ENCODE measurements around the gene KCNB1. TPM values are rescaled to one million over a fixed set of nuclear protein-coding genes. Genes with fewer than 3 reads are reported as not detected.
A peak's percentile ranks its signal among the peaks of the same experiment; 100 is the strongest.

KCNB1 gene
- total RNA-seq, 1 experiment from 2014 or later = 0.68 TPM

GRCh38 chr20:49349694-49350252 is 132.7 kb downstream of the KCNB1 start:
- no peaks in the 10 kb centered on the region for H3K4me1 ChIP-seq (ENCODE audit: insufficient read depth, low read length)
- no peaks in the 10 kb centered on the region for H4K20me1 ChIP-seq (ENCODE audit: control insufficient read depth, insufficient read depth, insufficient read length)
- no peak for DNase-seq
- H2AFZ ChIP-seq (ENCODE audit: low read length) = no peak overlapping the region
- no peak overlapping the region for H2BK5ac ChIP-seq (ENCODE audit: insufficient read length, low read length)
- no peak overlapping the region for H3K4me2 ChIP-seq (ENCODE audit: insufficient read depth, insufficient read length, low read length)
- H3K23me2 ChIP-seq (ENCODE audit: insufficient read length, low read depth, low read length, poor library complexity, severe bottlenecking) = no peaks in the 10 kb centered on the region
- H2BK12ac ChIP-seq (ENCODE audit: insufficient read length, low read depth, low read length) = peak overlapping the region; percentile 27
- no peak overlapping the region for H2BK120ac ChIP-seq (ENCODE audit: low read depth, low read length, poor library complexity, severe bottlenecking)
- no peak overlapping the region for H2AK5ac ChIP-seq (ENCODE audit: insufficient read length, low read length)
- no peak overlapping the region for H3K23ac ChIP-seq (ENCODE audit: insufficient read length, low read depth, low read length)
- H3K36me3 Mint-ChIP-seq (ENCODE audit: insufficient read depth in 1 of 3, low read depth in 3 of 3) = no peaks in the 10 kb centered on the region
- no peak overlapping the region for H2BK20ac ChIP-seq (ENCODE audit: low read depth, low read length, poor library complexity, severe bottlenecking)
- no peak overlapping the region for H3K9ac ChIP-seq (ENCODE audit: extremely low read depth, insufficient read length, low read length)
- no peak overlapping the region for H3K4ac ChIP-seq (ENCODE audit: low read depth, low read length)
- no peaks in the 10 kb centered on the region for H3K79me1 ChIP-seq (ENCODE audit: insufficient read depth, low read depth, low read length, poor library complexity, severe bottlenecking)
- no peak overlapping the region for H4K5ac ChIP-seq (ENCODE audit: insufficient read length, low read depth, low read length)
- no peak overlapping the region for H3K27ac ChIP-seq (ENCODE audit: insufficient read length, low read depth, low read length)
- no peak overlapping the region for H4K8ac ChIP-seq (replicated peaks; ENCODE audit: insufficient read length, low read depth, low read length)
- no peaks in the 10 kb centered on the region; the same call in 1 of the 2 replicates for H3K27me3 Mint-ChIP-seq (ENCODE audit: low read depth)
- no peak overlapping the region for H2BK15ac ChIP-seq (ENCODE audit: low read depth, low read length)
- H3K27ac Mint-ChIP-seq = no peak overlapping the region
- no peak overlapping the region for H3K18ac ChIP-seq (ENCODE audit: insufficient read length, low read depth, low read length)
- no peak overlapping the region for H3K56ac ChIP-seq (ENCODE audit: insufficient read length, low read depth, low read length)
- H3T11ph ChIP-seq (ENCODE audit: low read length) = no peak overlapping the region
- H3K27me3 ChIP-seq (ENCODE audit: insufficient read depth, low read length) = no peaks in the 10 kb centered on the region
- no peak overlapping the region for H4K91ac ChIP-seq (ENCODE audit: insufficient read length, low read depth, low read length)
- H3K14ac ChIP-seq (ENCODE audit: insufficient read depth, low read length) = no peak overlapping the region
- H3K9me3 Mint-ChIP-seq = no peaks in the 10 kb centered on the region
- TF ChIP-seq CTCF (conservative IDR thresholded peaks at IDR 0.05) = no peak
- WGBS (ENCODE audit: extremely low coverage, insufficient read length, low lambda C conversion rate) = no CpG with 5 or more reads among the region's 3 CpGs
- H3K9me3 ChIP-seq (ENCODE audit: control insufficient read depth, low read depth, low read length) = no peaks in the 10 kb centered on the region
- no peaks in the 10 kb centered on the region for H3K79me2 ChIP-seq (ENCODE audit: insufficient read depth, low read length)
- no peak overlapping the region for H3K4me3 Mint-ChIP-seq
- peaks cover 4 to 12% of the 10 kb centered on the region in 2 experiments; a peak in 3 of 4 replicates for H3K4me1 Mint-ChIP-seq

Data from H9 (cell line).